Occipital lobe (tissue), 2 donors: ENCODE measurements around the gene MYO18A. TPM values are rescaled to one million over a fixed set of nuclear protein-coding genes. Genes with fewer than 3 reads are reported as not detected.

ENCODE experiments used
- DNase-seq: peaks from one replicate; lab custom pipeline; 2025; lab: John Stamatoyannopoulos, UW
- total RNA-seq: library from RNA; depleted of rRNA; stranded (reverse); fragments of >200 nt; gene quantifications from one replicate; pipeline ENCODE4 v1.2.3, GENCODE V29; 2014

MYO18A gene
- total RNA-seq, 1 donor from 2014 or later, result 68.5 TPM

DNA sequence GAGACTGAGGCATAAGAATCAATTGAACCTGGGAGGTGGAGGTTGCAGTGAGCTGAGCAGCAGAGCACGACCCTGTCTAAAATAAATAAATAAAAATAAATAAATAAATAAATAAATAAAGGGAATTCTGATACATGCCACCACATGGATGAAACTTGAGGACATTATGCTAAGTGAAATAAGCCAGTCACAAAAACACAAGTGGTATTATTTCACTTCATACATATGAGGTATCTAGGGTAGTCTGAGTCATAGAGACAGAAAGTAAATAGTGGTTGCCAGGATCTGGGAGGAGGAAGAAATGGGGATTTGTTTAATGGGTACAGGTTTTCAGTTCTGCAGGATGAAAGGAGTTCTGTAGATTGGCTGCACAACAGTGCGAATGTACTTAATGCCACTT lies 120.9 kb downstream of the MYO18A start:
- no peak for DNase-seq

DNA sequence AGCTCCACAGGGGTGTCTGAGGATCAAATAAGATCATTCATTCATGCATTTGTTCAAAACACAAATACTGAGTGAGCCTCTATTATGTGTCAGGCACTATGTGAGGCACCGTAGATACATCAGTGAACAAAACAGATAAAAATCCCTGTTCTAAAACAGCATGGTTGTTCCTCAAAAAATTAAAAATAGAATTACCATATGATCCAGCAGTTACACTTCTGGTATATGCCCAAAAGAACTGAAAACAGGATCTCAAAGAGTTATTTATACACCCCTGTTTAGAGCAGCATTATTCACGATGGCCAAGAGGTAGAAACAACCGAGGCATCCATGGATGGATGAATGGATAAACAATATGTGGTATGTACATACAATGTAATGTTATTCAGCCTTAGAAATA lies 121.8 kb downstream of the MYO18A start:
- no peak for DNase-seq

DNA sequence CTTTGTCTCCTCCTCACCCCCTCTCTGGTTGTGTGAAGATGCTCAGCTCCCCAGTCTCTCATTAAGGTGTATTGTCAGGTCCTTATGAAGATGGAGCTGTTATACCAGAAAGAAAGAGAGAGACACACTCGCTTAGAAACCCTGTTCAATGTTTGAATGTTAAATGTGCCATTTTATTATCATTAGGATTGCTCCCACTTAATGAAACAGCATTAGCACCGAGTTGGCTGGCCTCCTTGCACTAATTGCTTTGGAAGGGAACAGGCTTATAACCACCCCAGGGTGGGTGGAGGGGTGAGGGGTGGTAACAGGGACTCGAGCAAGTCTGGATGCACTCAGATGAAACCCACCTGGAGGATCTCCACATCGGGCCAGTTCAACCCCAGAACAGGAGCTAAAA lies 122.8 kb downstream of the MYO18A start:
- no peak for DNase-seq

DNA sequence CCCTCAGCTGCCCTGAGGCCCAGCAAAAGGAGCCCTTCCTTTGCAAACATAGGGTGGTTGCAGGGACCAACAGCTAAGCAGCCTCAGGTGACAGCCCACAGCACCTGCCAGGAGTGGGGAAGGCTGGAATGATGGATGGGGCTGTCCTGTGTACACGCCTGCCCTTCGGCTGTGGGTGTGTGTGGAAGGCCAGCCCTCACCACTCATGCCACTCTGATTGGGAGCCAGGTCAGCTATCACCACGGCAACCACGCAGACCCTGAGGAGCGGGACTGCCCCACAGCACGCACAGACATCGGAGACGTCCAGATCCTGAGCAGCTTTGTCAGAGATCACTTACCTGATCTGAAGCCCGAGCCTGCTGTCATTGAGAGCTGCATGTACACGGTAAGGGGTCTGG lies 125.4 kb downstream of the MYO18A start:
- DNase-seq, result no peak

DNA sequence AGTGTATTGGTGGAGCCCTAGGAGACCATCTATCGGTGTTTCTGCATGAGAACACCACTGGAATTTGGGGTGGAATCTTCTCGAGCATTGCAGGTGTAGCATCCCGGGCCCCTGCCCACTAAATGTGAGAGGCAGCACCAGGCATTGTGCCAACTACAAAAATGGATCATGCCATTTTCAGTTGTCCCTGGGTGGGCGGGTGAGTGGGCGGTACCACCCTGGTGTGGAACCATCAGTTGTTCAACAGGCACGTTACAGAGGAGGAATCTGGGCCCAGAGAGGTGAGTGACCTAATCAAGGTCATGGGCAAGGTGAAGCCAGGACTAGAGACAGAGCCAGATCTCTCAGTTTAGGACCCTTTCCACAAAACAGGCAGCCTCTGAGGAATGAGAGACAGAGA lies 128.5 kb downstream of the MYO18A start:
- no peak for DNase-seq

DNA sequence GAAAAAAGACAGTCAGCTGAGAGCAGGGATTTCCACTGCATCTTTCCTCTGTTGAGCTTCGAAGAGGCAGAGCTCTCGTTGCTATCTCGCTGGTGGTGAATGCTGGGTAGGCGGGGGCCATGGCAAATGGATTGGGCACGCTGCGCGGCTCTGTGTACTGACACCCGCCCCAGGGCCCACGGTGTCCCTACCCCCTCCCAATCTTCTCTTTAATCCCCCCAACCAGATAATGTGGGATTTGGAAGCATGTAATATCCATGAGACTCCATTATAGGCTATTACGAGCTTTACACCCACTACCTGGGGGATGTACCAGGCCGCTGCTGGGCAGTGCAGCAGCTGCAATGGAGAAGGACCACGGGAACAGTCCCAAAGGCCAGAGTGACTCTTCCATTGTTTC lies 129.0 kb downstream of the MYO18A start:
- no peak for DNase-seq

DNA sequence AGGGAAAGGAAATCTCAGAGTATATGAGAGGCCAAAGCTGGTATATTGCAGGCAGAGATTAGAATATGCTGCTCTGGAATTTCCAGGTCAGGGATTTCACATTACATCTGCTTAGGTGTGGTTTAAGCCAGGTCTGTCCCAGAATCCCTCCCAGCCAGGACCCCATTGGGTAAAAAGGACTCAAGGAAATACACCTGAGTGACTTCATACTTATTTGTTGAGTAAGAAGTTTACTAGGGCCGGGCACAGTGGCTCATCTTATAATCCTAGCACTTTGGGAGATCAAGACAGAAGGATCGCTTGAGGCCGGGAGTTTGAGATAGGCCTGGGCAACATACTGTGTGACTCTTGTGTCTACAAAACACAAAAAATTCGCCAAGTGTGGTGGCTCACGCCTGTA lies 130.0 kb downstream of the MYO18A start:
- no peak for DNase-seq

DNA sequence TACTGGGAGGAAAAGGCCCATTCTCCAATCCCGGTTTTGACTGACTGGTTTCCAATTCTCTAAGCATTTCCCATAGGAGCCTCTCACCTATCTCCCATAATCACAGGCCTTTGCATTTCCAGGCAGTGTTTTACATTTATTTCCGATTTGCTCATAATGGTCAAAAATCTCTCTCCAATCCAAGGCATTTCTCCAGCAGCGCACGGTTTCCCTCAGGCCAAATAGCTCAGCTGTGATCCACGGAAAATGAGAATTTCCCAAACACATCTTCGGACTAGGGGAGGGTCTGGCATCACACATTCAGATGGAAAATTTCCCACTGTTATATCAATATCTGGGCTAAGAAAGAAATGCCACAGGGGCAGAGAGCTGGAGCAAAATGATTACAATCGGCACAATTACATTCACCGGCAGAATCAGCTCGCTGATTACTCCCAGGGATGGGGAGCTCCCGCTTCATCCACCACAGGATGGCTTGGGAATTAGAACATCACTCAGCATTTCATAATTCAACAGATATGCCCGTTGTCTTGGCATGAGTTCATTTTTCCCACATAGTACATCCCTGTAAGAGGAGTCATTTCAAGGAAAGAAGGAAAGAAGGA lies 130.6 kb downstream of the MYO18A start:
- DNase-seq, result no peak

DNA sequence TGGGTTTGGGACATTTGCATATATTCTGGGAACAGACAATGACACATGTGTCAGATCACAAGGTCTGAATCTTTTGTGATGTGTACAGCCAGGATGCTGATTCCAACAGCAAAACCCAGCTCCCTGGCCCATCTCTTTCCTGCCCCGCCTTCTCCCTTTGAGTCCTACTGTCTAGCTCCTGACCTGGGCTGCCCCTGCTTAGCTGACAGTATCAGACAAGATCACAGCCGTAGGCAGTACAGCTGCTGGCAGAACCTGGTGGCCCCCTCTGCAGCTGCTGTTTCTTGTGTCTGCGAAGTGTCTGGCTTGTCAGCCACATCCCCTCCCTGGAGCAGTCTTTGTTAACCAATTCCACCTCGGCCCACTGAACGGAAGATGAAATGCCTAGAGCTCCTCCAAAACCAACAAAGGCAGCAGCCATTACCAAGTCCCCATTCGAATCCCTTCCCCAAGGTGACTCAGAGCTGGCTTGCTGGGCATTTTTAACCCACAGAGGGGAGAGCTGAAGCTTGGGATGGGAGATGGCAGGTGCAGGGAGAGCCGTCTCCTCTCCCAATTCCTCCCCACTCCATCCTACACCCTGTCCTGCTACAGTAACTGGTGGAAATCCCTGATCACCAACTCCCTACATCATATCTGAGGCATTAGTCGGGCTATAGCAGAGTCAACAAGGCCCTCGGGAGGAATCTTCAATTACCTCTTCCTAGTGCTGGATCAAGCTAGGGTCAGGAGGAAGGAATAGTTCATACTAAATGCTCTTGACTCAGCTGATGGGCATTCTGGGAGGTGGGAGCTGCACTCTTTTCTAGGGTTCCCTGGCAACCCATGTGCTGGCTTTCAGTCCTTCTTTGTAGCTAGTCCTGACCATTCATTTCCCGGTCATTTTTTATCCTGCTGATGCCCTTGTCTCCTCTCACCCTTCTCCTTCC lies 131.5 kb downstream of the MYO18A start:
- no peak for DNase-seq

DNA sequence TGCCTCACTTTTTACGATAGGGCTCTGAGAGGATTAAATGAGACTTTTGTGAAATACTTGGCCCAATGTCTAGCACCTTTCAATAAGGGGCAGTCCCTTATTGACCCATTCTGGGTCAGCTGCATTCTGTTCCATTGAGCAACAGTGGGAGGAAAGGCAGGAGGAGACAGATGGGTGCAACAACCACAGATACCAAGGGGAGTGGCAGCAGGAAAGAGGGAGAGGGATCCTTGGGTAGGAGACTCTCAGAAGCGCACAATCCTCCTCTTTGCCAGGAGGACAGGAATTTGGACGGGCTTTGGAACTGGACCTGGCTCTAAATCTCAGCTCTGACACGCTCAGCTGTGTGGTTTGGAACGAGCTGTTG lies 133.7 kb downstream of the MYO18A start:
- DNase-seq, result no peak

DNA sequence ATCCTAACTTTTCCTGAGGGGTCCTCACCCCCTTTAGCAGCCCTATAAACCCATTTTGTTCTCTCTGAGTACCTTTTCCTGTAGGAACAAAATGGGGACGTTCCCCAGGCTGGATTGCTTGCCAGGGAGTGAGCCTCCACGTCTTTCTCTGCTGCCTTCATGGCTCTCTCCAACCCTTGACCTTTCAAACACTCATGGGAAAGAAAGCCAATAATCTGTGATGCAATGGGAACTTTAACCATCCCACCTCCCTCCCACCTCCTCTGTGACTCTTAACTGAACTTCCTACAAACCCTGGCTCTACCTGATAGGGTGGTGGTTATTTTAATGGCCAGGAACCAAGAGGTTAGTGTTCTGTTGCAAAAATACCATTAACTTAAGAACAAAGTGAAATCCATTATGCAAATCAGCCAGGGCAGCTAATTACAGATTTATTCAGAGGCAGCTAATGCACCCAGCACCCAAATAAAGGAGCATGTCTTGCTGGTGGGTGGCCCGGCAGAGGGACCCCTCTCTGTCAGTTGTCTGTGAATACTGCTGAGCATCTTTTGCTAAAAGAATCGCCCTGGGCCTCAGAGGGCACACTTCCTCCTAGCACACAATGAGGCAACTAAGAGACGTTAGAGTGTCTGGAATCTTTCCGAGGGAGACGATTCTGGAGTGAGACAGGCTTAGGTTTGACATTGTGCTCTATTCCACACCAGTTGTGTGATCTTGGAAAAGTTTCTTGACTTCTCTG lies 134.3 kb downstream of the MYO18A start:
- no peak for DNase-seq

DNA sequence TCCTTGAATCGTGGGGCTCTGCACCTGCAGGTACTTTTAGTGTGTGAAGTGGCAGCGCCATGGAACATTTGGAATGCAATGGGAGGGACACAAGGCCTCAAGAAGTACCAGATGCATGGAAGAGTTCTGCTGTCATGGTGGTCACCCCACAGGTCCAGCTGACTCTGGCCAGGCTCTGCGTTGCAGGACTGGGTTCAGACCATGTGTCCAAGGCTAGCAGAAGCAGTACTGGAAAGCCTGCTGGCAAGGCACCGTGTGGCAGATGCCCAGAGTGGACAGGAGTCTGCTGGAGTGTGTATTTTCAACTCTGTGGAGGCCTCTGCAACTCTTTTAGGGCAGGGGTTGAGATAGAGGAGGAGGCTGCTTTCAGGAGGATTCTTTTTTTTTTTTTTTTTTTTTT lies 135.2 kb downstream of the MYO18A start:
- DNase-seq, result no peak

DNA sequence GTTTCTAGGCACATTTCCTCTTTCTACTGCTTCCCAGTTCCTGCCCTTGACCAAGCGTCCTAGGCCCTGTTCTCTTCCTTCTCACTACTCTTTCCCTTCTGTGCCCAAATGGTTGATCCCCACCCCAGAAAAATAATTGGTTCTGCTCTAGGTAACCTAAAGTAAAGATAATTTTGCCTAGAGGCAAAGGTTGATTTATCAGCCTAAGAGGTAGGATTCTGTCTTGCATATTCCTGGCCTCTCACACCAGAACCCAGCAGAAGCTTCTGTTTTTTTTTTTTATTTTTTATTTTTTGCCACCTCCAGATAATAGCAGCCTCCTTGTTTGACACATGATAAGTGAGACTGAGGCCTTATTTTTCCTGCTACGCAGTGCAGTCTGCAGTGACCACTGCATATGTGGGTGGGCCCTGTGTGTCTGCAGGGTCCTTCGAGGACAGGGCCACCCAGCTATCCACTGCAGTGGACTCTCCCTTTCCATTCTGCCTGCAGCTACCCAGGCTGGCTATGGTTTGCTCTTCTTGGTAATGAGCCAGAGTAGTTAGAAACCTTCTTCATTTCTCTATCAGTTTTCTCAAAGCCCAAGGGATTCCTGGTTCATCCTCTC lies 136.6 kb downstream of the MYO18A start:
- no peak for DNase-seq

DNA sequence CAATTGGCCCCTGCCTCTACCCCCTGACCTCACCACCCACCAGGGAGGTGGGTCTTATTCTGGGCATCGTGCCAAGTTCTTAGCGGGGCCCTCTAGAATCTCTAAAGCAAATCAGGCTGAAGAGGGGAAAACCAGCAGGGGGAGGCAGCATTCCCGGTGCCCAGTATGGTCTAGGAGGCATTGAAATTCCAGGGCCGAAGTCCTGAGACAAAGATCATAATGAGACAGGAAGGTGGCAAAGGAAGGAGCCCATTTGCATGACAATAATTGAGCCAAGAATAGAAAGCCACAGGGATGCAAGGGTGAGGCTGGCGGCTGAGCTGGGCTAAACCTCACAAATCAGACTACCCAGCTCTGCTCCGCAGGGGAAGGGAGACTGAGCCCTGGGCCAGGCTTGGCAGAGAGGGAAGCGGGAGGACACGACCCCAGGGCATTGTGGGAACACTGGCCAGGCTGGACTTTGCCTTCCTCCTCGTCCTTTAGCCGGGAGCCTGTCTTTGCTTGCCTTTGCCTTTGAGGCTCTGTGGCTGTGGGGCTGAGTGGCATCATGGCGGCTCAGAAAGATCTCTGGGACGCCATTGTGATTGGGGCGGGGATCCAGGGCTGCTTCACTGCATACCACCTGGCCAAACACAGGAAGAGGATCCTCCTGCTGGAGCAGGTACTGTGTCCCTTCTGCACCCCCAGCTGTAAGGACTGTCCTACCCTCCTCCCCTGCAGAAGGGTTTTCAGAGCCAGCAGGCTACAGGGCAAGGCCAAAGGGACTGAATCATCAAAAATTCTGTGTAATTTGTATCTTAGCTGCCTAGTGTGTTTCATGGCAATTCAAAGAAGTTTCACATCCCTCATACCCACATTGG lies 137.3 kb downstream of the MYO18A start, which contains the start of gene PIPOX:
Gene PIPOX, plus strand, starts transcription at position 463 of the 860 bp plus-strand sequence. Its CDS starts 85 bp downstream, at position 548.
- DNase-seq, result no peak

DNA sequence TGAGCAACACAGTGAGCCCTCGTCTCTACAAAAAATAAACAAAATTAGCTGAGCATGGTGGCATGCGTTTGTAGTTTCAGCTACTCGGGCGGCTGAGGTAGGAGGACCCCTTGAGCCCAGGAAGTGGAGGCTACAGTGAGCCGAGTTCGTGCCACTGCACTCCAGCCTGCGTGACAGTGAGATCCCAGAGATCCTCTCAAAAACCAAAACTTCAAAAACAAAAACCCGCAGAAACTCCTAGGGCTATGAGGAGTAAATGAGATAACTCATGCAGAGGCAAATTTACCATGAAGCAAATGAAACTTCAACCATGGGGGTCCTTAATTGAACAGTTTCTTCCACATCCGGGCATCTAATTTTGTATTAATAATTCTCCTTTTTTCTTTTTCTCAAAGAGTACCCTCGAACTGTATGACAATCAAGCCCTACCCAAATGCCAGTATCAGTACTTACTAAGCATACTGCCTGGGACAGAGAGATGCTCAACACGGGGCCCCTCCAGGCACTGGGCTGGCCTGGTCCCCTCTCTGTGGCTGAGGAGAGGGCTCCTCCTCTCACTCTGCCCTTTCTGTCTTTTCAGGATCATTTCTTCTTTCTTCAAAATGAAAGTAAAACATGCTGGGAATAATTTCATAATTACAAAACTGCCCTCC lies 138.0 kb downstream of the MYO18A start:
- DNase-seq, result no peak

DNA sequence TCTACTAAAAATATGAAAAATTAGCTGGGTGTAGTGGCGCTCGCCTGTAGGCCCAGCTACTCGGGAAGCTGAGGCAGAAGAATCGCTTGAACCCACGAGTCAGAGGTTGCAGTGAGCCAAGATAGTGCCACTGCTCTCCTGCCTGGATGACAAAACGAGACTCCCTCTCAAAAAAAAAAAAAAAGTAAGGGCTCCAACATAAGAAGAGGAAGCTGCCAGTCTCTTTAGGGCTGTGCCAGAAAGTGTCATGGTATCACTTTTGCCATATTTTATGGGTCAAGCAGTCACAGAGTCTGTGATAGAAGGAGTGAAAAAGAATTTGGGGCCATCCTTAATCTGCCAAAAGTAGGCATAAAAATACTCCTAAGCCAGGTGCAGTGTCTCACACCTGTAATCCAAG lies 138.6 kb downstream of the MYO18A start:
- DNase-seq, result no peak

DNA sequence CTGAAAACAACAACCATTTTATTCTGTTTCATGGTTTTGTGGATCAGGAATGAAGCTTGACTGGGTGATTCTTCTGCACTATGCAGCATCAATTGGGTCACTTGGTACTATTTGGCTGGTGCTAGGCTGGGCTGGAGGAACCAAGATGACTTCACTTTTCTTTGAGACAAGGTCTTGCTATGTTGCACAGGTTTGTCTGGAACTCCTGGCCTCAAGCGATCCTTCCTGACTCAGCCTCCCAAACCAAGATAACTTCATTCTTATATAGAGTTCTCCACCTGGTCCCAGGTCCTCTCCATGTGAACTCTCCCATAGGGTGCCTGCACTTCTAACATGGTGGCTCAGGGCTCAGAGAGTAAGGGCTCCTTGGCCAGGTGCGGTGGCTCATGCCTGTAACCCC lies 139.1 kb downstream of the MYO18A start:
- DNase-seq, result no peak

DNA sequence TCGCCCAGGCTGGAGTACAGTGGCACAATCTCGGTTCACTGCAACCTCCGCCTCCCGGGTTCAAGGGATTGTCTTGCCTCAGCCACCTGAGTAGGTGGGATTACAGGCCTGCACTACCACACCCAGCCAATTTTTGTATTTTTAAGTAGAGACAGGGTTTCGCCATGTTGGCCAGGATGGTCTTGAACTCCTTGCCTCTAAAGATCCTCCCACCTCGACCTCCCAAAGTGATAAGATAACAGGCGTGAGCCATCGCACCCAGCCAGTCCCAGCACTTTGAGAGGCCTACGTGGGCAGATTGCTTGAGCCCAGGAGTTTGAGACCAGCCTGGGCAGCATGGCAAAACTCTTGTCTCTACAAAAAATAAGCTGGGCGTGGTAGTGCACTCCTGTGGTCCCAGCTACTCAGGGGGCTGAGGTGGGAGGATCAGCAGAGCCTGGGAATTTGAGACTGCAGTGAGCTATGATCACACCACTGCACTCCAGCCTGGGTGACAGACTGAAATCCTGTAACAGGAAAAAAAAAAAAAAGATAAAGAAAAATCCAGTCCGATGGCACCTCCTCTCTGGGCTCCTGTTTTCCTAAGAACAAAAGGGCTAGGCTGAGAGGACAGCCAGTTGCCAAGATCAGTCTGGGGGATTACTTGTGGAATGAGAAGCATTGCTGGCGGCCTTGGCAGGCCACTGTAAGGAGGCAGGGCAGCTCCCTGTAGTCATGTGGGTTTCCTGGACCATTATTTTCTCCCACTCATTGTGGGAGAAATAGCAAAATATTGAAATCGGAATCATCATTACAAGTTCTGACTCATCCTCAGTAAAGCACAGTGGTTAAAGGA lies 140.2 kb downstream of the MYO18A start:
- DNase-seq, result no peak

DNA sequence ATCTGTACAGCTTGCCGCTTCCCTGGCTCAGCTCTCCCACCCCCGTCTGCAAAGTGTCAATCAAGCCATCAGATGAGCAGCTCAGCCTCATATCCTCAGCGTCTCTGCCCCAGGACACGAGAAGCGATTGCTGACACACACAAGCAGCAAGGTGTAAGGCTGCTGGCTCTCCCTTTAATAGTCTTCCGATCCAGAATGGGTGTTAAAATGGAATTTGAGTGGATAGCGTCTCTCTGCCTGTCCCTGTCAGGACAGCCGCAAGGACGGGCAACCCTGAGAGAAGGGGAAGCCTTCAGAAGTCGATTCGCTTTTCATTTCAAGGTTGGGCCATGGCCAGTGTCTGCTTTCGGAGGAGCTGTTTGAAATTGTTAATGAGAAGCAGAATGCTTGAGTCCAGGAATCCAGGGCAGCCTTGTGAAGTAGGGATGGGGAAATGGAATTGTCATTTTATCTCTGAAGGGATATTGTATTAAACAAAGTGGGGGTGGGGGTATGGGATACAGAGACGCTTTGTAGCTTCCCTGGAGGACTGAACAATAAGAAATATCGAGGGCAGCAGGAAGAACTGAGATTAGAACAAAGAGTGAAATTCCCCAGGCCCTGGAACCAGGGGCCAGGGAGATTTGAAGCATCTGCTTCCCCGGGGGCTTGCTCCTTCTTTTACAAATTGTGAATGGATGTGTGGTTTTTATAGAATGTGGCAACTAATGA lies 142.0 kb downstream of the MYO18A start:
- DNase-seq, result no peak
